Measurements from ENCODE around the gene FGFR3. TPM values are rescaled to one million over a fixed set of nuclear protein-coding genes. Genes with fewer than 3 reads are reported as not detected.
A peak's percentile ranks its signal among the peaks of the same experiment; 100 is the strongest.

FGFR3 gene
- total and polyA plus RNA-seq, 9 of the 15 experiments (the other 6 are each of a cell fraction or from before 2014, with no cell fraction given): 1.2 to 60.4 (median 12.7) TPM

DNA sequence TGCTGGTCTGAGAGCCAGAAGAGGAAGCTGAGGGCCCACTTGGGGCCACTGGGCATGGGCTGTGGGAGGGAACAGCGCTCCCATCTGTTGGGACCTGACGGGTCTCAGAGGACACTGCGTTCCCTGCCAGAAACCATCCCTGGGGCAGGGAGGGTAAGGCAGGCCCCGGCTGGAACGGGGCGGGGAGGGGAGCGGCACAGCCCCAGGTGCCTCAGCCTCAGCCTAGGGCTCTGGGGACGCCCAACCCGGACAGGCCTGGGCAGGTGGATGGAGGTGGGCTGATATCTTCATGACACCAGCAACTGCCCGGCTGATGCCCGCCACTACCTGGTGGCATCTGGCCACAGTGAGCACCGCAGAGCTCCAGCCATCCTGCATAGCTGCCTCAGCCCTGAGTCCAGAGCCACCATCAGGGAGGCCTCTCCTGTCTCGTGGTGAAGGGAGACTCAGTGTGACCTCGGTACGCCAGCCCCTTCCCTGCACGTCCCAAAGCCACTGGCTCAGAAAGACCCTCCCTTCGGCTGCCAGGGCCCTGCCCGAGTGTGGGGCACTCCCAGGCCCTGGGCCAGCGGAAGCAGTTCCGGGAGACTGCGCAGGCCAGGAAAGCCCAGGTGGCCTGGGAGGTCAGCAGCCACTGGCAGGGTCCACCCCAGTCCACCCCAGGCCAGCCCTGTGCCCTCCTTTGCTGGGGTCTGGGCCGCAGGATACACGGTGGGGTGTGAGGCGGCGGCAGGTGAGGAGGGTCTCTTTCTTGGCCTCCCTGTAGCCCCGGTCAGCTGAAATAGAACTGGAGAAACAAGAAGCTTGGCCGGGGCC lies 34.6 kb upstream of the FGFR3 start:
- ChIA-PET POLR2A (interaction anchor here (0.5 to 1.2 kb wide), 5 partner anchors 9 to 46 kb away, joined by 3 to 5 read pairs (median 3); partner anchors contain the start of genes SLBP, TACC3 and TMEM129), CTCF (ENCODE audit: low intra/inter-chr PET ratio) (no interaction called here)
- Histone ChIP-seq H3K9me1 (ENCODE audit: control insufficient read depth, insufficient read depth, low read length) (no peaks in the 10 kb centered on the region), H3K27ac (ENCODE audit: extremely low read depth, low read depth, low read length) (no peak overlapping the region), H3K79me2 (ENCODE audit: control insufficient read depth, insufficient read depth, low read length) (no peaks in the 10 kb centered on the region), H3K9ac (ENCODE audit: insufficient read depth in 1 of 2, low read depth in 2 of 2, low read length in 2 of 2) (peak overlapping the region in 1 of 2 experiments; percentile 21; a peak in 1 of 4 replicates), H4K20me1 (replicated peaks; ENCODE audit: control insufficient read depth, insufficient read depth, low read length) (no peaks in the 10 kb centered on the region), H3K4me2 (ENCODE audit: insufficient read depth, low read length) (no peak overlapping the region), H3K27me3 (ENCODE audit: control insufficient read depth in 2 of 2, insufficient read depth in 2 of 2, low read length in 2 of 2) (no peaks in the 10 kb centered on the region), H2AFZ (ENCODE audit: low read depth, low read length) (peak overlapping the region; percentile 72; the same call in 1 of the 2 replicates), H3K36me3 (ENCODE audit: control insufficient read depth, insufficient read depth, low read length) (no peaks in the 10 kb centered on the region), H3K9me3 (replicated peaks; ENCODE audit: control insufficient read depth, insufficient read depth, low read depth, low read length) (no peaks in the 10 kb centered on the region), H3K4me1 (replicated peaks in 1 of 2; ENCODE audit: control insufficient read depth in 2 of 2, insufficient read depth in 2 of 2, low read length in 2 of 2) (peaks cover 8 to 97% of the 10 kb centered on the region in 2 experiments; a peak in 4 of 5 replicates), H3K4me3 (no peak overlapping the region)
- TF ChIP-seq ZNF354B (CRISPR knock-in tag; IDR thresholded peaks at IDR 0.05) (no peak), KLF6 (CRISPR knock-in tag; IDR thresholded peaks at IDR 0.05; ENCODE audit: borderline replicate concordance) (no peak), FOXP1 (CRISPR knock-in tag; IDR thresholded peaks at IDR 0.05) (no peak), ZNF717 (CRISPR knock-in tag; IDR thresholded peaks at IDR 0.05) (no peak), EP300 (IDR thresholded peaks at IDR 0.05; ENCODE audit: low read length) (no peak), KDM1A (IDR thresholded peaks at IDR 0.05) (no peak)
- DNase-seq (ENCODE audit: extremely low read depth in 1 of 4, low spot score in 3 of 4) (no peak), ATAC-seq (no peak), FAIRE-seq (no peak)
- BruUV-seq (replicated peaks): no TSS peak
- WGBS (ENCODE audit: insufficient coverage, low coverage, missing lambda C conversion rate): 46% methylated on average over 16 of the region's 27 CpGs
- intact Hi-C loops (cut with micrococcal nuclease): no loop called here
- in situ Hi-C loops (cut with MboI): no loop called here
